K562 (cell line): ENCODE data around the gene SMARCD2. TPM values are rescaled to one million over a fixed set of nuclear protein-coding genes. Genes with fewer than 3 reads are reported as not detected.

ENCODE experiments used
- ATAC-seq: fragments of 200-7000 bp; cut with Tn5 transposase; 3 replicates; pipeline ENCODE4 v1.9.1; 2020; ENCODE audit warnings: moderate library complexity
- BruUV-seq: library from RNA; stranded (reverse); fragments of 400-500 nt; replicated peaks from 2 replicates; lab custom pipeline; 2021; lab: Mats Ljungman, UMichigan
- CTCF ChIA-PET: fragments of 300-600 bp; formaldehyde crosslinking; extraction: SDS; loops from one replicate; lab custom pipeline; 2021; ENCODE audit warnings: low intra/inter-chr PET ratio; lab: Yijun Ruan, JAX
- POLR2A ChIA-PET: fragments of 300-600, 350-650 bp; sonication (Branson Sonifier 250); formaldehyde crosslinking; extraction: SDS; loops from one replicate; lab custom pipeline; 2021; ENCODE audit warnings: antibody characterized with exemption, inconsistent platforms; lab: Yijun Ruan, JAX
- DNase-seq, 4 experiments: peaks; one replicate each; pipeline versions ENCODE4 v3.0.0 to v3.0.0-alpha.2; 2011 to 2018; ENCODE audit warnings: low spot score in 3 of 4, mixed read lengths in 3 of 4; ENCODE audit errors: extremely low read depth in 1 of 4
- FAIRE-seq: peaks from 2 replicates; lab custom pipeline; 2011; peaks lifted over from hg19 to GRCh38; lab: Jason Lieb, UNC
- H2AFZ ChIP-seq: 2 replicates; pipeline ENCODE4 v1.6.0; 2011; ENCODE audit warnings: low read depth, low read length, control low read depth, inconsistent platforms
- H3K27ac ChIP-seq: fragments of 200-600 bp; 3 replicates; pipeline ENCODE4 v1.8.0; 2011; ENCODE audit warnings: low read depth, mild to moderate bottlenecking, control low read depth, inconsistent platforms, low read length, moderate library complexity, mixed read lengths; ENCODE audit errors: extremely low read depth
- H3K27me3 ChIP-seq, 2 experiments: fragments of 300-600 bp in 1 of 2; 2 replicates in 1 of 2; 3 replicates in 1 of 2; pipeline versions ENCODE4 v1.6.0 to v1.8.0; 2011; ENCODE audit warnings: inconsistent platforms in 2 of 2, low read length in 2 of 2, mild to moderate bottlenecking in 1 of 2, mixed read lengths in 1 of 2, moderate library complexity in 1 of 2; ENCODE audit not compliant: control insufficient read depth in 2 of 2, insufficient read depth in 2 of 2
- H3K36me3 ChIP-seq: fragments of 300-600 bp; 3 replicates; pipeline ENCODE4 v1.8.0; 2011; ENCODE audit warnings: mild to moderate bottlenecking, low read length, inconsistent platforms; ENCODE audit not compliant: control insufficient read depth, insufficient read depth
- H3K4me1 ChIP-seq, 2 experiments: fragments of 200-600 bp in 1 of 2; replicated peaks in 1 of 2; 2 replicates in 1 of 2; 3 replicates in 1 of 2; pipeline versions ENCODE4 v1.5.1 to v1.8.0; 2011; ENCODE audit warnings: inconsistent platforms in 2 of 2, low read length in 2 of 2, mild to moderate bottlenecking in 1 of 2, mixed read lengths in 1 of 2, moderate library complexity in 1 of 2; ENCODE audit not compliant: control insufficient read depth in 2 of 2, insufficient read depth in 2 of 2
- H3K4me2 ChIP-seq: 2 replicates; pipeline ENCODE4 v1.6.1; 2011; ENCODE audit warnings: low read length, control low read depth, inconsistent platforms, mixed read lengths; ENCODE audit not compliant: insufficient read depth
- H3K4me3 ChIP-seq: fragments of 200-600 bp; sonication (generic), shearing (Covaris generic); 2 replicates; pipeline ENCODE4 v1.5.1; 2016; ENCODE audit warnings: control low read depth, inconsistent platforms
- H3K79me2 ChIP-seq: fragments of 200-600 bp; 3 replicates; pipeline ENCODE4 v1.8.0; 2011; ENCODE audit warnings: low read length, inconsistent platforms; ENCODE audit not compliant: control insufficient read depth, insufficient read depth
- H3K9ac ChIP-seq, 2 experiments: 2 replicates each; pipeline versions ENCODE4 v1.6.0 to v1.6.1; 2011; ENCODE audit warnings: low read depth in 2 of 2, low read length in 2 of 2, control low read depth in 1 of 2, inconsistent platforms in 1 of 2, mild to moderate bottlenecking in 1 of 2, mixed read lengths in 1 of 2; ENCODE audit not compliant: insufficient read depth in 1 of 2
- H3K9me1 ChIP-seq: one replicate; pipeline ENCODE4 v1.6.0; 2011; ENCODE audit warnings: inconsistent platforms, mild to moderate bottlenecking, low read length, moderate library complexity; ENCODE audit not compliant: control insufficient read depth, insufficient read depth
- H3K9me3 ChIP-seq: replicated peaks from 2 replicates; pipeline ENCODE4 v1.5.1; 2011; ENCODE audit warnings: low read depth, low read length, inconsistent platforms; ENCODE audit not compliant: control insufficient read depth, insufficient read depth
- H4K20me1 ChIP-seq: replicated peaks from 2 replicates; pipeline ENCODE4 v1.6.1; 2011; ENCODE audit warnings: low read length, inconsistent platforms, mixed read lengths; ENCODE audit not compliant: control insufficient read depth, insufficient read depth
- DDX20 ChIP-seq: fragments of 450-650 bp; IDR thresholded peaks from 2 replicates; pipeline ENCODE4 v1.6.1; 2016; ENCODE audit warnings: missing genetic modification characterization, low read depth, mild to moderate bottlenecking, missing compliant biosample characterization, moderate library complexity
- ESRRB ChIP-seq: fragments of 250-450 bp; sonication (Bioruptor Pico); IDR thresholded peaks from 2 replicates; pipeline ENCODE4 v1.5.0; 2020; ENCODE audit warnings: mild to moderate bottlenecking, moderate library complexity, borderline replicate concordance
- HNRNPH1 ChIP-seq: fragments of 200-400 bp; formaldehyde crosslinking; optimal IDR thresholded peaks from 2 replicates; pipeline ENCODE3; 2017; ENCODE audit warnings: low read depth, mild to moderate bottlenecking, low read length, moderate library complexity
- SETDB1 ChIP-seq: IDR thresholded peaks from one replicate; pipeline ENCODE4 v1.6.1; 2012; ENCODE audit warnings: low read length, control low read depth, inconsistent platforms
- XRCC5 ChIP-seq: fragments of 200-400 bp; formaldehyde crosslinking; IDR thresholded peaks from 2 replicates; pipeline ENCODE4 v1.6.1; 2017; ENCODE audit warnings: low read depth, mild to moderate bottlenecking, low read length
- WGBS: fragments of 100-300 bp; shearing (Covaris generic); methylation state at CpG from one replicate; pipeline ENCODE4 v1.1.6; 2016; ENCODE audit warnings: low coverage, mixed read lengths; ENCODE audit not compliant: insufficient coverage; ENCODE audit errors: missing lambda C conversion rate; 5-methylcytosine and 5-hydroxymethylcytosine counted together
- in situ Hi-C: fragments of 300-500 bp; cut with MboI; formaldehyde crosslinking; loops from 4 replicates; pipeline ENCODE4 v1.15.0; 2018; ENCODE audit warnings: inconsistent platforms, mixed read lengths
- intact Hi-C: fragments of 100-400 bp; cut with micrococcal nuclease; formaldehyde crosslinking; loops from 2 replicates; pipeline ENCODE4 v1.14.2; 2022
- polyA plus RNA-seq, 8 experiments: library from polyadenylated mRNA; depleted of rRNA in 4 of 8; stranded (reverse) in 5 of 8; unstranded in 3 of 8; fragments of >200 nt; fragmentation: Nextera tagmentation in 2 of 8; fragmentation: Illumina TruSeq in 1 of 8; extraction: Ambion mirVana in 2 of 8; extraction: Trizol in 1 of 8; gene quantifications; 2 replicates each; pipeline versions ENCODE4 v1.2.1 to v1.2.3, GENCODE V29; 2011 to 2014; ENCODE audit warnings: inconsistent platforms in 1 of 8, missing spikeins in 1 of 8
- total RNA-seq, 7 experiments: library from RNA; depleted of rRNA in 6 of 7; stranded (reverse); fragments of >200 nt in 6 of 7; fragmentation: Illumina TruSeq in 2 of 7; extraction: Trizol in 2 of 7; gene quantifications; 2 replicates each; pipeline versions ENCODE4 v1.2.1 to v1.2.3, GENCODE V29; 2011 to 2021; ENCODE audit warnings: low replicate concordance in 1 of 7
- TF ChIP-seq, protein P1 (sequence below): sonication (generic); formaldehyde crosslinking; IDR thresholded peaks from 2 replicates; pipeline ENCODE4 v1.8.1; 2023; ENCODE audit warnings: mild to moderate bottlenecking, missing genetic modification reagents
- TF ChIP-seq, protein P2 (sequence below), 2 experiments: fragments of 450-650 bp; formaldehyde crosslinking in 1 of 2; IDR thresholded peaks; 2 replicates each; pipeline versions ENCODE4 v1.4.0 to v1.6.1; 2014 to 2020; ENCODE audit warnings: mild to moderate bottlenecking in 2 of 2, borderline replicate concordance in 1 of 2, low read depth in 1 of 2
- TF ChIP-seq, protein P3 (sequence below): fragments of 450-650 bp; formaldehyde crosslinking; IDR thresholded peaks from 2 replicates; pipeline ENCODE4 v1.4.0; 2020; ENCODE audit warnings: mild to moderate bottlenecking, moderate library complexity

The SMARCD2 gene
- total and polyA plus RNA-seq, 9 of the 15 experiments (the other 6 are each of a cell fraction or from before 2014, with no cell fraction given), result 1.7 to 114 (median 90.3) TPM

DNA sequence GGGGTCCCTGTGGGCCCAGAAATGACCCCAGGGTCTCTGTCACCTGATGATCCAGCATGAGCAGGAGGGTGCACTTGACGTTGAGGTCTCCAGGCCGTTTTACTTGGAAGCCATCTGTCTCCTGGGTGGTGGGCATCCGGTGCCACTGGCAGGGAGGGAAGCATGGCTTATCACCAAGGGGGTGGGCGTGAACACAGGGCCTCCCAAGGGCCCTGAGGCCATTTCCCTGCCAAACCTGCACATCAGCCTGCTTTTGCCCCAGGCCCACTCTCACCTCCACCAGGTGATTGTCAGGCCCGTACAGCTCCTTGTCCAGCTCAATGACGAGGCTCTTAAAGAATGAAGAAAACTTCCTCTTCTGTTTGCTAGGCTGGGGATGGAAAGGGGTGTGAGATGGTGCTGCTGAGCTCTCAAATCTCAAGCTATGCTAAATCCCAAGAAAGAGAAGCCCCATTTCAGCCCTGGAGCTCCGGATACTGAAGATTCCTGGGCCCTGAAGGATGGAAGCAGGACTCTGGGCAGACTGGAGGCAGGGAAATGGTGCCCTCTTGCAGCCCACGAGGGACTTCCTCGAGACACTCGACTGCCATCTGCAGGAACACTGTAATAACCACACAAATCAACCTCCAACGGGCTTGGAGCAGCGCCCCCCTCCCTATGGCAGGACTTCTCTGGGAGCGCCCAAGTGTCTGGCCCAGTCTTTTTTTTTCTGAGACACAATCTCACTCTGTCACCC lies 7.9 kb downstream of the SMARCD2 start:
- Histone ChIP-seq H2AFZ (peak overlapping the region; percentile 46), H3K9me3 (no peaks in the 10 kb centered on the region), H4K20me1 (no peaks in the 10 kb centered on the region), H3K27ac (0 out of 3 replicates have a peak overlapping the region, but pooled peaks have one; percentile 27), H3K4me3 (no peak overlapping the region), H3K4me2 (no peak overlapping the region), H3K4me1 (peaks cover 0 to 25% of the 10 kb centered on the region in 2 experiments; a peak in 4 of 5 replicates), H3K9me1 (no peaks in the 10 kb centered on the region), H3K9ac (peak overlapping the region in 1 of 2 experiments; percentile 47; a peak in 2 of 4 replicates), H3K36me3 (peaks cover 90% of the 10 kb centered on the region), H3K27me3 (no peaks in the 10 kb centered on the region), H3K79me2 (peaks cover 32% of the 10 kb centered on the region)
- BruUV-seq, result no TSS peak
- ATAC-seq (peak; percentile 94), FAIRE-seq (peak; percentile 98), DNase-seq (peak; percentile 54 to 89 (median 68))
- intact Hi-C loops, result loop anchor here (10.0 kb wide), 1 partner anchor 140 kb away; no protein-coding TSS in a partner anchor
- ChIA-PET CTCF (interaction anchor here (1.1 to 2.4 kb wide), 3 partner anchors 136 to 409 kb away, joined by 3 to 7 read pairs (median 3); no protein-coding TSS in a partner anchor), POLR2A (interaction anchor here (0.6 to 2.2 kb wide), 3 partner anchors 8 to 15 kb away, joined by 3 to 6 read pairs (median 3); partner anchors contain the start of gene PSMC5)
- WGBS, result 28% methylated on average over 13 of the region's 13 CpGs
- in situ Hi-C loops, result loop anchor here (25.0 kb wide), 1 partner anchor 397 kb away; the partner anchor contains the start of gene CYB561
- TF ChIP-seq HNRNPH1 (no peak), DDX20 (tag) (no peak), ESRRB (CRISPR knock-in tag) (no peak), SETDB1 (no peak), XRCC5 (peak; percentile 92)
- TF ChIP-seq, protein P1, sequence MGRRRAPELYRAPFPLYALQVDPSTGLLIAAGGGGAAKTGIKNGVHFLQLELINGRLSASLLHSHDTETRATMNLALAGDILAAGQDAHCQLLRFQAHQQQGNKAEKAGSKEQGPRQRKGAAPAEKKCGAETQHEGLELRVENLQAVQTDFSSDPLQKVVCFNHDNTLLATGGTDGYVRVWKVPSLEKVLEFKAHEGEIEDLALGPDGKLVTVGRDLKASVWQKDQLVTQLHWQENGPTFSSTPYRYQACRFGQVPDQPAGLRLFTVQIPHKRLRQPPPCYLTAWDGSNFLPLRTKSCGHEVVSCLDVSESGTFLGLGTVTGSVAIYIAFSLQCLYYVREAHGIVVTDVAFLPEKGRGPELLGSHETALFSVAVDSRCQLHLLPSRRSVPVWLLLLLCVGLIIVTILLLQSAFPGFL (CRISPR knock-in tag), result no peak
- TF ChIP-seq, protein P2, sequence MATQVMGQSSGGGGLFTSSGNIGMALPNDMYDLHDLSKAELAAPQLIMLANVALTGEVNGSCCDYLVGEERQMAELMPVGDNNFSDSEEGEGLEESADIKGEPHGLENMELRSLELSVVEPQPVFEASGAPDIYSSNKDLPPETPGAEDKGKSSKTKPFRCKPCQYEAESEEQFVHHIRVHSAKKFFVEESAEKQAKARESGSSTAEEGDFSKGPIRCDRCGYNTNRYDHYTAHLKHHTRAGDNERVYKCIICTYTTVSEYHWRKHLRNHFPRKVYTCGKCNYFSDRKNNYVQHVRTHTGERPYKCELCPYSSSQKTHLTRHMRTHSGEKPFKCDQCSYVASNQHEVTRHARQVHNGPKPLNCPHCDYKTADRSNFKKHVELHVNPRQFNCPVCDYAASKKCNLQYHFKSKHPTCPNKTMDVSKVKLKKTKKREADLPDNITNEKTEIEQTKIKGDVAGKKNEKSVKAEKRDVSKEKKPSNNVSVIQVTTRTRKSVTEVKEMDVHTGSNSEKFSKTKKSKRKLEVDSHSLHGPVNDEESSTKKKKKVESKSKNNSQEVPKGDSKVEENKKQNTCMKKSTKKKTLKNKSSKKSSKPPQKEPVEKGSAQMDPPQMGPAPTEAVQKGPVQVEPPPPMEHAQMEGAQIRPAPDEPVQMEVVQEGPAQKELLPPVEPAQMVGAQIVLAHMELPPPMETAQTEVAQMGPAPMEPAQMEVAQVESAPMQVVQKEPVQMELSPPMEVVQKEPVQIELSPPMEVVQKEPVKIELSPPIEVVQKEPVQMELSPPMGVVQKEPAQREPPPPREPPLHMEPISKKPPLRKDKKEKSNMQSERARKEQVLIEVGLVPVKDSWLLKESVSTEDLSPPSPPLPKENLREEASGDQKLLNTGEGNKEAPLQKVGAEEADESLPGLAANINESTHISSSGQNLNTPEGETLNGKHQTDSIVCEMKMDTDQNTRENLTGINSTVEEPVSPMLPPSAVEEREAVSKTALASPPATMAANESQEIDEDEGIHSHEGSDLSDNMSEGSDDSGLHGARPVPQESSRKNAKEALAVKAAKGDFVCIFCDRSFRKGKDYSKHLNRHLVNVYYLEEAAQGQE (IDR thresholded peaks at IDR 0.05; ENCODE audit: borderline replicate concordance), result peak; percentile 42; the same call in 1 of the 2 replicates
- TF ChIP-seq, protein P2 (CRISPR knock-in tag; IDR thresholded peaks at IDR 0.05; ENCODE audit: low read depth), result no peak
- TF ChIP-seq, protein P3, sequence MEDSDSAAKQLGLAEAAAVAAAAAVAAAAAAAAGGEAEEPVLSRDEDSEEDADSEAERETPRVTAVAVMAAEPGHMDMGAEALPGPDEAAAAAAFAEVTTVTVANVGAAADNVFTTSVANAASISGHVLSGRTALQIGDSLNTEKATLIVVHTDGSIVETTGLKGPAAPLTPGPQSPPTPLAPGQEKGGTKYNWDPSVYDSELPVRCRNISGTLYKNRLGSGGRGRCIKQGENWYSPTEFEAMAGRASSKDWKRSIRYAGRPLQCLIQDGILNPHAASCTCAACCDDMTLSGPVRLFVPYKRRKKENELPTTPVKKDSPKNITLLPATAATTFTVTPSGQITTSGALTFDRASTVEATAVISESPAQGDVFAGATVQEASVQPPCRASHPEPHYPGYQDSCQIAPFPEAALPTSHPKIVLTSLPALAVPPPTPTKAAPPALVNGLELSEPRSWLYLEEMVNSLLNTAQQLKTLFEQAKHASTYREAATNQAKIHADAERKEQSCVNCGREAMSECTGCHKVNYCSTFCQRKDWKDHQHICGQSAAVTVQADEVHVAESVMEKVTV (CRISPR knock-in tag), result 0 out of 2 replicates have a peak, but pooled peaks have one; percentile 28
